SU-DHL-6 (cell line): Measurements from ENCODE around the gene CLDN8.

ENCODE experiments used
- H2AFZ ChIP-seq: fragments of 200-600 bp; sonication (generic); 2 replicates; pipeline ENCODE4 v1.6.1; 2014; ENCODE audit warnings: low read depth, mild to moderate bottlenecking, moderate library complexity, mixed read lengths, antibody characterized with exemption, low read length; ENCODE audit not compliant: severe bottlenecking
- H3F3A ChIP-seq: fragments of 200-600 bp; shearing (Covaris generic); 2 replicates; pipeline ENCODE4 v1.6.0; 2016; ENCODE audit warnings: antibody characterized with exemption, mild to moderate bottlenecking; ENCODE audit not compliant: insufficient read depth
- H3K27ac ChIP-seq: fragments of 200-600 bp; sonication (generic); 2 replicates; pipeline ENCODE4 v1.5.1; 2016; ENCODE audit warnings: low read depth, mild to moderate bottlenecking, low read length, moderate library complexity, mixed read lengths
- H3K27me3 ChIP-seq: fragments of 200-600 bp; sonication (generic), shearing (Covaris generic); 2 replicates; pipeline ENCODE4 v1.6.0; 2014; ENCODE audit warnings: mild to moderate bottlenecking, low read length
- H3K36me3 ChIP-seq: fragments of 200-600 bp; sonication (generic); 2 replicates; pipeline ENCODE4 v1.6.1; 2014; ENCODE audit warnings: mild to moderate bottlenecking, low read length, mixed read lengths
- H3K4me2 ChIP-seq: fragments of 300-600, 200-600 bp; shearing (Covaris generic), sonication (generic); 2 replicates; pipeline ENCODE4 v1.6.0; 2014; ENCODE audit warnings: low read length, low read depth, mild to moderate bottlenecking; ENCODE audit not compliant: poor library complexity, severe bottlenecking
- H3K4me3 ChIP-seq: fragments of 200-600 bp; sonication (generic); 2 replicates; pipeline ENCODE4 v1.5.1; 2014; ENCODE audit warnings: antibody characterized with exemption, low read length, mild to moderate bottlenecking, mixed read lengths; ENCODE audit not compliant: insufficient read depth, poor library complexity, severe bottlenecking
- H3K79me2 ChIP-seq: fragments of 200-600 bp; sonication (generic); 2 replicates; pipeline ENCODE4 v1.6.1; 2014; ENCODE audit warnings: mild to moderate bottlenecking, low read length, moderate library complexity; ENCODE audit not compliant: insufficient read depth
- H3K9ac ChIP-seq: fragments of 200-600 bp; sonication (generic); 2 replicates; pipeline ENCODE4 v1.7.0; 2014; ENCODE audit warnings: mild to moderate bottlenecking, low read length
- H3K9me2 ChIP-seq: fragments of 200-600 bp; sonication (generic); replicated peaks from 2 replicates; pipeline ENCODE4 v1.6.1; 2014; ENCODE audit warnings: low read length; ENCODE audit not compliant: insufficient read depth
- H3K9me3 ChIP-seq: fragments of 200-600 bp; sonication (generic); 2 replicates; pipeline ENCODE4 v1.6.1; 2014; ENCODE audit warnings: low read length, mixed read lengths; ENCODE audit not compliant: insufficient read depth
- H4K20me1 ChIP-seq: fragments of 200-600 bp; sonication (generic); 2 replicates; pipeline ENCODE4 v1.6.1; 2014; ENCODE audit warnings: low read depth, mild to moderate bottlenecking, antibody characterized with exemption, low read length, moderate library complexity, mixed read lengths
- CTCF ChIP-seq: fragments of 200-600 bp; sonication (generic); IDR thresholded peaks from one replicate; pipeline ENCODE4 v1.5.1; 2017; ENCODE audit warnings: antibody characterized with exemption, mild to moderate bottlenecking, low read length, moderate library complexity; ENCODE audit not compliant: insufficient read depth, poor library complexity, severe bottlenecking
- EZH2phosphoT487 ChIP-seq: fragments of 200-600 bp; sonication (generic), shearing (Covaris generic); conservative IDR thresholded peaks from 2 replicates; pipeline ENCODE4 v1.6.1; 2018; ENCODE audit warnings: mild to moderate bottlenecking, antibody characterized with exemption, low read length, moderate library complexity, mixed read lengths

Gene CLDN8

GRCh38 chr21:30245061-30245460, 29.2 kb upstream of the CLDN8 start:
- H4K20me1 ChIP-seq, result no peaks in the 10 kb centered on the region
- H3K4me2 ChIP-seq, result no peak overlapping the region
- H3K36me3 ChIP-seq, result no peaks in the 10 kb centered on the region; the same call in 1 of the 2 replicates
- no peaks in the 10 kb centered on the region for H3K27me3 ChIP-seq
- no peaks in the 10 kb centered on the region for H3K9me2 ChIP-seq
- no peaks in the 10 kb centered on the region for H3K79me2 ChIP-seq
- no peak overlapping the region for H3K9ac ChIP-seq
- no peak overlapping the region for H3K27ac ChIP-seq
- H3K4me3 ChIP-seq, result no peak overlapping the region
- no peaks in the 10 kb centered on the region for H3K9me3 ChIP-seq
- H2AFZ ChIP-seq, result no peak overlapping the region
- no peaks in the 10 kb centered on the region for H3F3A ChIP-seq
- TF ChIP-seq CTCF, result no peak
- no peak for TF ChIP-seq EZH2phosphoT487

DNA sequence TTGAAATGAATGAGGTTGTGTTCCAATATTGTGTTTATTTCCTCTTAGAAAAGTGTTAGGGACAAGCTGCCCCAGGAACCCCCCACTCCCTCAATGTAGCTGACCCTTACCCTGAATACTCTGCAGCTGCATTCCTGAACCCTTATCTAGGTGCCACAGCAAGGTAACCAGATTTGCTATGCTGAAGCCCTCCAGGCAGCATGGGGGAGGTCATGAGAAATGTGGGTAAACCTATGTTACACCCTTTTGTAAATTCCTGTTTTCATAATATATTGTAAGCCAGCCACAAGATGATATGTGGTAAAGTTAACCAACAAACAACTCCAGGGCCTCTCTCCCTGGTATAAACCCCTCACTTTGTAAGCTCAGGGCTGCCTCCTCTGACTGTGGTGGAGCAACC, 27.8 kb upstream of the CLDN8 start:
- Histone ChIP-seq H3K4me2 (no peak overlapping the region), H3K79me2 (no peaks in the 10 kb centered on the region), H3K36me3 (no peaks in the 10 kb centered on the region; the same call in 1 of the 2 replicates), H3K27ac (no peak overlapping the region), H3K27me3 (no peaks in the 10 kb centered on the region), H4K20me1 (no peaks in the 10 kb centered on the region), H2AFZ (no peak overlapping the region), H3K9me3 (no peaks in the 10 kb centered on the region), H3K9ac (no peak overlapping the region), H3K9me2 (no peaks in the 10 kb centered on the region), H3F3A (no peaks in the 10 kb centered on the region), H3K4me3 (no peak overlapping the region)
- TF ChIP-seq CTCF, result no peak
- TF ChIP-seq EZH2phosphoT487, result no peak

GRCh38 chr21:30240661-30241060, 24.8 kb upstream of the CLDN8 start:
- Histone ChIP-seq H3K9ac (no peak overlapping the region), H2AFZ (no peak overlapping the region), H3K9me3 (0 out of 2 replicates have a peak, but pooled peaks cover under 1% of the 10 kb centered on the region), H3K79me2 (no peaks in the 10 kb centered on the region), H3K4me3 (no peak overlapping the region), H3K27ac (no peak overlapping the region), H3K4me2 (no peak overlapping the region), H3K36me3 (no peaks in the 10 kb centered on the region; the same call in 1 of the 2 replicates), H3F3A (no peaks in the 10 kb centered on the region), H4K20me1 (no peaks in the 10 kb centered on the region), H3K27me3 (no peaks in the 10 kb centered on the region), H3K9me2 (no peaks in the 10 kb centered on the region)
- TF ChIP-seq CTCF (no peak), EZH2phosphoT487 (no peak)

DNA sequence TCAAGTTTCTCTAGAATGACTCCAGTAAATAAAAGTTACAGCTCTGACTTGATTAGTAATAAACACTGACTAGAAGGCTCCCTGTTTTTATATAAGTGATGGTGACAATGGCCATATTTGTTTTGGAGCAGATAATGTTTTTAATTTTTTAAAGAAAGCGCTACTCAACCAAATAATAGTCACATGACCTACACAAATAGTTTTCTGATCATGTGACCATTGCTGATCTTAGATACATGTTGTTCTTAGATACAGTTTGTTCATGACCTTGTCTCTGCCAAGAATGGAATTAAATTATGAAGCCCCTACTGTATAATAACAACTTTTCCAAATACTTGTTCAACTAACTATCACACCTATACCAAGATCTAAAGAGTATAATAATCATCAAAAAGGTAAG, 22.3 kb upstream of the CLDN8 start:
- H3K9ac ChIP-seq, result no peak overlapping the region
- no peak overlapping the region for H2AFZ ChIP-seq
- no peak overlapping the region for H3K4me3 ChIP-seq
- H3F3A ChIP-seq, result no peaks in the 10 kb centered on the region
- no peaks in the 10 kb centered on the region; the same call in 1 of the 2 replicates for H3K36me3 ChIP-seq
- no peaks in the 10 kb centered on the region for H4K20me1 ChIP-seq
- 0 out of 2 replicates have a peak, but pooled peaks cover 4% of the 10 kb centered on the region for H3K9me3 ChIP-seq
- no peak overlapping the region for H3K4me2 ChIP-seq
- H3K27ac ChIP-seq, result no peak overlapping the region
- no peaks in the 10 kb centered on the region for H3K27me3 ChIP-seq
- TF ChIP-seq EZH2phosphoT487 (no peak), CTCF (no peak)
- H3K9me2 ChIP-seq, result no peaks in the 10 kb centered on the region
- H3K79me2 ChIP-seq, result no peaks in the 10 kb centered on the region
